Renal cortex interstitium (tissue), 11 donors: ENCODE data around the gene METTL9. TPM values are rescaled to one million over a fixed set of nuclear protein-coding genes. Genes with fewer than 3 reads are reported as not detected.
"Not testable (repeated sequence)": the region's sequence is repeated elsewhere in the genome, so short reads cannot be mapped to it uniquely, and the experiment has no call there.

Experiments used
- DNase-seq, 11 donors: peaks; one replicate each; pipeline ENCODE4 v3.0.0-alpha.2; 2013; ENCODE audit warnings: low read depth in 9 of 11, low spot score in 4 of 11; ENCODE audit errors: extremely low read depth in 1 of 11
- polyA plus RNA-seq, 3 donors: library from polyadenylated mRNA; unstranded; fragments of 120-200 nt; gene quantifications; one replicate each; pipeline ENCODE4 v1.2.1, GENCODE V29; 2013; ENCODE audit not compliant: insufficient read length in 3 of 3

The METTL9 gene
- polyA plus RNA-seq, 3 donors: 244 to 275 (median 249) TPM

DNA sequence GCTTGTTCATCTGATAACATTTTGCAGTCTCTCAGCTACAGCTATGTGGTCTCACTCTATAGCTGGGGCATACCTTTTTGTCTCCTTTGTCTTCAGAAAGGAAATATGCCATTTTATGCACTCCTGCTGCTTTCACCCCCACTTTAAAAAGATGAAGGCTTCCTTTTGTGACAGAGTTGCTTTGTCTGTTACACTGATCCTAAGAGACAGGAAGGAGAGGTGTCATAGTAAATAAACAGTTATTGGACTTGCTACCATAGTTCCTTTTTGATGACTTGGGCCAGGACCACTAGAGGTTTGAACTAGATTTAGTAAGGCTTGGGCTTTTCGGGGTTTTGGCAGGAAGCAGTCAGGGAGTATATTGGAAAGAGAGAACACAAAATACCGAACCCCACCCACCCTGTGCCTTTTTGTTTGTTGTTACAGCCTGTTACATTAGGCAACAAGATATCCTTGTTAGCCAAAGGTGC lies 1.8 kb upstream of the METTL9 start:
- no peak for DNase-seq

DNA sequence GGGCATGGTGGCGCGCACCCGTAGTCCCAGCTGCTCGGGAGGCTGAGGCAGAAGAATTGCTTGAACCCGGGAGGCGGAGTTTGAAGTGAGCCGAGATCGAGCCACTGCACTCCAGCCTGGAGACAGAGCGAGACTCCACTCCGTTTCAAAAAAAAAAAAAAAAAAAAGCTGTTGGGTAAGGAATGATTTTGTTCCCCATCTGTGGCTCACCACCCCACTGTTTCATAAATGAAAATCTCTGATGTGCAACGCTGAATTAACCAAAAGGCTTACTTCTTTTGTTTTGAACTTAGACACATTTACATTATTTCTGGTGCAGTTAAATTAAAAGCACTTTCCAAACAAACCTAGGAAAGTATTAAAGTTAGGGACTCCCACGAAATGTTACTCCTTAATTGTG lies 1.2 kb upstream of the METTL9 start:
- no peak for DNase-seq

DNA sequence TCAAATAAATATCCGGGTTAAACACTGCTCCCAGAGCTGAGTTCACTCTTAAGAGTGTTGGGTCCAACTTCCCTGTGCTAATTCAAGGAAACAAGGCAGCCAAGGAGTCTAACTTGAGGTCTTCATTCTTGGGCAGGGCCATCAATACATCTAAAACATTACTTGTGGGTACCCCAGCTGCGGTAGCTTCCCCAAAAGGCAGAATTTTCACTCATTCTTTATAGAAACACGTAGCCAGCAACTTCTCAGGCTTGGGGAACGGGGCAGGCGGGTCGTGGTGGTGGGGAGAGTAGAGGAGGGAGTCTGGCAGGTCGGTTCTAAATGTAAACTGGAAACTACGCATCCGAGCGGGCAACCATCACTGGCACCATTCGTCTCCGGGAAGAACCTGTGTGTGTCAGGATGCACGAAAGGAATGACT lies 666 bp upstream of the METTL9 start:
- no peak for DNase-seq

DNA sequence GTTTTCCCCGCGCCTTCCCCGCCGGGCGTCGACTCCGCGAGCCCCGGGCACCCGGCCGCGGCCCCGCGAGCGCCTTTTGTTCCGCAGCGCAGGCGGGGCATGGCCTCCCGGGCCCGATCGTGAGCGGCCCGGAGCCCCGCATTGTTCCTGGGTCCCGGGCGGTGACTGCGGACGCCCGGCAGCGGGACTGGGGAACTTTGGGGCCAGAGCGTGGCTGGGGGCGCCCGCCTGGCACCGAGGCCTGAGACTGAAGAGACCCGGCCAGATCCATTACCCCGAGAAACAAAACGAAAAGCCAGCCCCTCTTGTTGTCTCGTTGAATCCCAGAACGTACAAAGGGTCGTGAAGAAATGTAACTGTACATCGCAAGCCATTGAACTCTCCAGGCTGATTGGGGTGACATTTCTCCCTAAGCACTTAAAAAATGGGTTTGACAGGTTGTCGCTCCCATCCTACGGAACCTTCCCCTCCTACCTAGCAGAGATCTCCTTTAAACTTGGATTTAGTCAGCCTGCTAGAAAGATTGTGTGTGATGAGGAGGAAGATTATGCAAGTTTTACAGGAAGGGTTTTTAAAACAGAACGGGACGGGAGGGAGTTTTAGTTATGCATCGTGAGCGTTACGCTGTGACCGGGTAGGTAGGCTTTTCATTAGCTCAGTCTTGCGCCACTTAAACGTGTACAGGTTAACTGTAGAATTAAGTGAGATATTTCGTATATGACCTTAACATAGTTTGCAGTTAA lies 825 bp downstream of the METTL9 start:
- DNase-seq: peak in 2 of 11 donors; percentile 25 to 37

DNA sequence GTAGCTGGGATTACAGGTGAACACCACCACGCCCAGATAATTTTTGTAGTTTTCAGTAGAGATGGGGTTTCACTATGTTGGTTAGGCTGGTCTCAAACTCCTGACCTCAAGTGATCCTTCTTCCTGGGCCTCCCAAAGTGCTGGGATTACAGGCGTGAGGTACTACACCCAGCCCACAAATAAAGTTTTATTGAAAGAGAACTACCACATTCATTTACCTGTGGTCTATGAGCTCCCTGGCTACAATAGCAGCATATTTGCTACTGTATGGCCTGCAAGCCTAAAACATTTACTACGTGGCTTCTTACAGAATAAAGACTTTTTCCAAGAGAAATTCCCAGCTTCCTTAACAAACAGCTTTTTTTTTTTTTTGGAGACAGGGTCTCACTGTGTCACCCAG lies 3.4 kb downstream of the METTL9 start:
- DNase-seq: no peak

DNA sequence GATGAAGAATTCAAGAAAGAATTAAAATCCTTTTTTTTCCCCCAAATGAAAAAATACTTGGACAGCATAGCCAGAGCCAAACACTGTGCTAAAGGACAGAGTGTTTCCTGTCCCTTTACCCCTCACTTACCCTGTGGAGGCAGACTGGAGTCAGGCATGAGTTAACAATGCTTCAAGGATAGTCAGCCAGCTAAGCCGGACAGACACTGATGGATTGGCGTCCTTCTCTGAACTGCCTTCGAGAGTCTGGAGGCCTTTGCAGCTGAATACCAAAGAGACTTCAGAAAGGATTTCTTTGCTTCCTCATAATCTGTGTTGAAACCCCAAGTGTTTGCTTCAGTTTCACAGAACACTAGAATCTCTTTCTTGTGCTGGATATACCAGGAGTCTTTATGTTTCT lies 4.6 kb downstream of the METTL9 start:
- DNase-seq: peak in 1 of 11 donors; percentile 51

DNA sequence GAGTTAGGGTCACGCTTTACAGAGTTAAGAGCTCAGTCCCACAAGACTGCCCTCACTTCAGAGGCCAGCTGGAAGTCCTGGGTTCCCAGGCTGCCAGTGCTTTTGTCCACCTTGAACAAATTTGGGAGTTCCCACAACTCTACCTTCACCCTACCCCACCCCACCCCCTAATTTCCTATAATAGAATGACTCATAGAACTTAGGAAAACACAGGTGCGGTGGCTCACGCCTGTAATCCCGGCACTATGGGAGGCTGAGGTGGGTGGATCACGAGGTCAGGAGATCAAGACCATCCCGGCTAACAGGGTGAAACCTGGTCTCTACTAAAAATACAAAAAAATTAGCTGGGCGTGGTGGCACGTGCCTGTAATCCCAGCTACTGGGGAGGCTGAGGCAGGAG lies 6.5 kb downstream of the METTL9 start:
- not testable (repeated sequence) for DNase-seq

DNA sequence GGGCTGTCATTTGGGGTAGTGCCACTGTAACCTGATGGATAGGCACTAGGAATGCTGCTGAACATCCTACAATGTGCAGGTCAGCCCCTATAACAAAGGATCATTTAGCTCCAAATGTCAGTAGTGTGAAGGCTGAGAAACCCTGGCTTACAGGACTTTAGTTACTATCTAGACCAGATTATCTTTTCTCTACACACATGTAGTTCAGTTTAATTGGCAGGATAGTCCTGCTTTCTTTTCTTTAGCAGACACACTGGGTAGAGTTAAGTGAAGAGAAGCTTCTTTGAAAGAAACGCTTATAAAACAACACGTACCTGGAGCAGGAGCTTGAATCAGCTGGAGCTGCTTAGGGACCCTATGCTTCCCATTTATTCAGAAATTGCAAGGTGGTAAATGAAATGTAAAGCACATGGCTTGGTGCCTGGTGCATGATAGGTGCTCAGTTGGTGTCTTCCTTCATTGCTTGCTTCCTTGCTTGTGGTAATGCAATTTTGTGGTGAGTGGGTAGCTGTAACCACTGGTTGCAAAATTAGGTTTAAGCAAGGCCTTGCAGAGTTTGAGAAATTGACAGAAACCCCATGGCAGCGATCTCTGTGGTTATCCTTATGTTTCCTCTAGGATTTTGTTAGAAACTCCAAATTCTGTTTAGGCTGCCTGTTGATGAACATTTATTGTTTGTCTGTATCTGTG lies 9.4 kb downstream of the METTL9 start:
- no peak for DNase-seq

DNA sequence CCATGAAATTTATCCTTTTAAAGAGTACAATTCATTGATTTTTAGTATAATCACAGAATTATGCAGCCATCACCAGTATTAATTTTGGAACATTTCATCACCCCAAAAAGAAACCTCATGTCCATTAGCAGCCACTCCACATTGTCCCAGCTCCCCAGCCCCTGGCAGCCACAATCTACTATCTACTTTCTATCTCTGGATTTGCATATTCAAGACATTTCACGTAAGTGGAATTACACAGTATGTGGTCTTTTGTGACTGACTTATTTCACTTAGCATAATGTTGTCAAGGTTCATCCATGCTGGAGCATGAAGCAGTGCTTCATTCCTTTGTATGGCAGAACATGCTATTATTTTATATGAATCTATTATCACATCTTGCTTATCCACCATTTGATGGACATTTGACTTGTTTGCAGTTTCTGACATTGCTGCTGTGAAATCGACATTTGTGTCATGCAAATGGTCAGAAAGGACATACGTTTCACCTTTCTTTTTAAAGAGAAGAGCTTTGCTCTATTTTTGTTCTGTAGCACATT lies 10.7 kb downstream of the METTL9 start:
- no peak for DNase-seq

DNA sequence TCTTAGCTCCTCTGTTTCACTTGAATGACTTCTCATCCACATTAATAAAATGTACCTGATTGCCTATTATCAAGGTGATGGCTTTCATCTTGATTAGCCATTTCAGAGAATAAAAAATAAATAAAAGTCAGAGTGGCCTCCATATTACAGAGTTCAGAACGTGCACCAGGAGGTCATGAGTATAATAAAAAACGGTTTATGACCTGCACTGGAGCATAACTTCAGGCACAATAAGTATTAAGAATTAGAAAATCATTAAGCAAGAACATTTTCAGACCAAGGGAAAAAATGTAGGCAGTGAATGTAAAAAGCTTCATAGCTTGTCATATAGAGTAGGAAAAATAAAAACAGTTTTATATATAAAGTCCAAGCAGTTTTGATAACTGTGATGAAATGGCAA lies 11.4 kb downstream of the METTL9 start:
- no peak for DNase-seq

DNA sequence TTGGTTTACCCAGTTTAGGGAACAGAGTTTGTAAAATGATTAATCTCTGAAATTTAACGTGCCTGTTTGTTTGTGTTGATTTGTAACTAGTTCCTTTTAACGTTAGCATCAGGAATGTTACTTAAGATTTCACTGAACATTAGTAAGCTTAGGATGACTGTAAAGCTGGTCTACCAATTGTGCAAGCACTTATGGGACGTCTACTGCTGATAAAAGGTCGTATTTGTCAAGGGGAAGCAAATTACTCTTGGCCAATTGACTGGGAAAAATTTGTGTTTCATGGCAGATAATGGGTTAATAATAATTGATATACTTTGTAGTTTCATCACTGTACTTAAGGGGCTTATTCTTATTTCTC lies 11.8 kb downstream of the METTL9 start:
- no peak for DNase-seq

DNA sequence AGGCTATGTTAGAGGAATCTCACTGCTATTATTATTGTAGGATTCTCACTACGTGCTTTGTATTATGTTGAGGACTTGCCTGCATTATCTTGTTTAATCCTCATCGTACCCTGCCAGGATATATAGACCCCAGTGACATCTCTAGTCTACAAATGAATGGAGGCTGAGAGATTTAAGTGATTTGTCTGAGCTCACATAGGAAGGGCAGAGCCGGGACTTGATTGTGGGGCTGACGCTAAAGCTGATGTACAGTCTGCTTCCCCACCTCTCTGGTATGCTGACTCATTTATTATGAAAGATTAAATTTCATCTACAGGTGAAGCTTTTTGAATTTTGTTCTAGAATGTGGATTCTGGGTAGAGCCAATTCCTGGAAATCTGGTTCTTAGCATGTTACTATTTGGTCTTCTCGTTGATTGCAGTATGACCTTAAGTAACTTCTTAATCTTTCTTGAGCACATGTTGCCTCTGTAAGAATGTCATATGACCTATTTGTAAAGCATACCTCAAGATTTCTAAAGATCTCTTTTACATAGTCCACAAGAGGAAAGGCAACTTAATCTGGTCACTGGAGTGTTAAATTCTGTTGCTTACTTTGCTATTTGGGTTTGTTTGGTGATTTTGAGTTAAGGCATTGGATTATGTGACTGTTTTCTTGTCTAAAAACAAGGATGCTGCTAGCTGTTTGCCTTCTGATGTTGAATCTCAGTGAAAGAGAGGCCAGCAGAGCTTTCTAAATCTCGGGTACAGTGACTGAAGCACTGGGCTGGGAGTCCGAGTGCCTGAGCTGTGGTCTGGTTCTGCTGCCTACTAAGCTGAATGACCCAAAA lies 12.4 kb downstream of the METTL9 start:
- no peak for DNase-seq

DNA sequence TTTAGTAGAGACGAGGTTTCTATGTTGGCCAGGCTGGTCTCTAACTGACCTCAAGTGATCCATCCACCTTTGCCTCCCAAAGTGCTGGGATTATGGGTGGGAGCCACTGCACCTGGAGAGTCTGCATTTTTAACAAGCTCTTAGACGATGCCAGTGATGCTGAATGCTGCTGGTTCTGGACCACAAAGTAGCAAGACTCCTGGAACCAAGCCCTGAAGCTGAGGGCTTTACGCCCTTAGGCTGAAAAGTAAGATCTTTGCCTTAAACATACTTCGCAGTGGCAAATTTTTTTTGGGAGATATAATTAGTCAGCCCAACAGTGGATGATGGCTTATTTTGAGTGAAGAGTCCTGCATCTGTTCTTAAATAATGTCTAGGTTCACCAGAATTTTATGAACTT lies 14.0 kb downstream of the METTL9 start:
- DNase-seq: no peak

DNA sequence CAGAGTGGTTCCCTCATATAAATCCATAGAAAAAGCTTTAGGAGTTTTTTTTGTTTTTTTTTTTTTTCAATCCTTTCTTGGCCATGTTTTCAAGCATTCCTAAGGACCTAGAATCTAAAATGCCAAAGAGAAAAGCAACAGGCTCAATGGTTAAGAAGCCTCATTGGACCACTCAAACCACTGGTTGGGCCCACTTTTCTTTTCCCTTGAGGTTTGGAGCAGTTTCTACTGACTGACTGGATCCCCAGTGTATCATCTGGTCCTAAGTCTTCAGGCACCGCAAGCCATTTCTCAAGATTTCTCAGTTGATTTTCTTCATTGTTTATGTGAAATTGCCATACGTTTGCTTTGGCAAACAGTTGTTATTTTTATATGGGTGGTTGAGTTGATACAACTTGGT lies 14.4 kb downstream of the METTL9 start:
- no peak for DNase-seq

DNA sequence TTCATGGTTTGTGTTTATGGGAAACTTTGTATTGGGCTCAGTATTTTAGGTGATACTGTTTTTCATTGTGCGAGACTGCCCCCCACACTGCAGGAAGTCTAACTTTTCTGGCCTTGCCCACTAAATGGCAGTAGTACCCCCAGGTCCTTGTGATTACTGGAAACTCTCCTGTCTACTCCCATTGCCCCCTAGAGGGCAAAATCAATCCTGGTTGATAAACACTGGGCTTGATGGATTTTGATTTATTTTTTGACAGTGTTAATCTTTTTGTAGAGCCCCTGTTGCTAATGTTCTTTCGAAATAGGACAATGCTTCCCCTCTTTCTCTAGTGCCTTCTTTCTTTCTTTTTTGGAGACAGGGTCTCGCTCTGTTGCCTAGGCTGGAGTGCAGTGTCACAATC lies 15.5 kb downstream of the METTL9 start:
- no peak for DNase-seq

DNA sequence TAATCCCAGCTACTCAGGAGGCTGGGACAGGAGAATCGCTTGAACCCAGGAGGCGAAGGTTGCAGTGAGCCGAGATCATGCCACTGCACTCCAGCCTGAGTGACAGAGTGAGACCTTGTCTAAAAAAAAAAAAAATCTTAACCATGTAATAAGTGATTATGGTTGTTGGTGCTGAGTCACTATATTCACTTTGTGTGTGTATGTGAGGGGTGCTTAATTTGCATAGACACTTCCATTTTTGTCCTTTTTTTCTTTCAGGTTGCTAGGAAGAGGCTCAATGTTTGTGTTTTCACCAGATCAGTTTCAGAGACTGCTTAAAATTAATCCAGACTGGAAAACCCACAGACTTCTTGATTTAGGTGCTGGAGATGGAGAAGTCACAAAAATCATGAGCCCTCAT lies 18.2 kb downstream of the METTL9 start:
- DNase-seq: no peak

DNA sequence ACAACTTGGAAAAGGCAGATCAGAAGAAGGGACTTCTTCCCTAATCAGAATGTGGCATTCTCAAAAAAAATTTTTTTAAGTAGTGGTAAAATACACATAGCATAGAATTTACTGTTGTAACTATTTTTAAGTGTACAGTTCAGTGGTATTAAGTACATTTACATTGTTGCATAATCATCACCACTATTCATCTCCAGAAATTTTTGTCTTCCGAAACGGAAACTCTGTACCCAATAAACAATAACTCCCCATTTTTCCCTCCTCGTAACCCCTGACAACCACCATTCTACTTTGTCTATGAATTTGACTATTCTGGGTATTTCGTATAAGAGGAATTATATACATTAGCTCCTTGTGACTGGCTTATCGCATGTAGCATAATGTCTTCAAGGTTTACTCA lies 18.9 kb downstream of the METTL9 start:
- DNase-seq: no peak

DNA sequence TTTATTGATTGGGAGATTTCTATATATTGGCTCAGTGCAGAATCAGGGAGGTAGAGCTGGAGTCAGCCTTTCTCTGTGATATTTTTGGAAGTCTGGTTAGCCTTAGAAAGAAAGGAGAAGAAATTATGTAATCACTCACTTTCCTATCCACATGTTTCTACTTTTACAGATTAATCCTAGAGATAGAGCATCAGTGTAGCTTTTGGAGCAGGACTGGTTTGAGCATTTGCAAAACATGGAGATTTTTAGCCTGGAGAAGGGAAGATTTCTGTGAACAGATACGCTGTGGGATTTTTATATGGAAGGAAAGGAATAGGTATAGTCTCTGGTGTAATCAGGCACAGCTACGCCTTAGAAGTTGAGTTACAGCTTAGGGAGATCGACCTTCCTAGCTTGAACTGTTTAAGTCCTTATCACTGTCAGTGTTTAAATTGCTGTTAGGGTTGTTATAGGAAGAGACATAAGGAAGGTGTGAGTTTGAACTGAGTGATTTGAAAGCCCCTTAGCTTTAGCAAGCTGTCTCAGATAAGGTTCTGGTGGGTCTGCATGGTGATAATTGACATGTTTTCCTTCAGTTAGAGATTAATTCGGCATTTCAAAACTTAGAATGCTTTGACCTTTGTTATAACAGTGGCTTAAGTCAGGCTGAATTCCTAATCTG lies 20.5 kb downstream of the METTL9 start:
- no peak for DNase-seq

DNA sequence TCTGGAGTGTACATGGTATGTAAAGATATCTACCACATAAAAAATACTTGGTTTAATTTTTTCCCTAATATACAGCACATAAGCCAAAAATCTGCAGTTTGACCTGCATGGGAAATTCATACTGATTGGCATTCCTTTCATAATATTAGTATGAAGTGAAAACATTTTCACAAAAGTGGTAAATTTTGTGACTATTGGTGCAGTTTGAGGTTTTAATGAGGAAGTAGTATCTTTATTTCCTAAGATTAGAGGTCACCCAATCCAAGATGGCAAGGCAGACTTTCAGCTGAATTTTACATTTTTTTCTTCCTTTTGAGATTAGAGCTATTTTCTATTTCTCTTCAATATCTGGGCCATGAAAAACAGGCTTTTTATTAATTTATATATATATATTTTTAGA lies 21.2 kb downstream of the METTL9 start:
- no peak for DNase-seq
